Right lobe of liver (tissue), 4 donors: ENCODE results near the gene TH.

Experiments used
- CTCF ChIP-seq, 4 donors: fragments of 200-600 bp in 3 of 4; fragments of 450-650 bp in 1 of 4; IDR thresholded peaks; one replicate each; pipeline versions ENCODE4 v1.5.1 to v1.8.0; 2016 to 2022; ENCODE audit warnings: antibody characterized with exemption in 4 of 4, mild to moderate bottlenecking in 2 of 4
- POLR2A ChIP-seq: fragments of 450-650 bp; IDR thresholded peaks from one replicate; pipeline ENCODE4 v1.6.1; 2017; ENCODE audit warnings: antibody characterized with exemption, mild to moderate bottlenecking
- donor health status: DM: no; HTN: no; CAD: no.
- donor health status: DM: no; HTN: no; CAD: no.
- donor health status: DM: no; HTN: yes; CAD: no.

- TF ChIP-seq CTCF (IDR thresholded peaks at IDR 0.05) (no peak), POLR2A (no peak)
These were observed 39.4 kb downstream of the TH start for GRCh38 chr11:2132246-2132645.
